HG03108 (cell line): ENCODE results near the gene ZKSCAN7.
"Not testable (repeated sequence)": the region's sequence is repeated elsewhere in the genome, so short reads cannot be mapped to it uniquely, and the experiment has no call there.

ENCODE experiments used
- ATAC-seq: cut with Tn5 transposase; IDR thresholded peaks from one replicate; pipeline ENCODE4 v1.9.1; 2021; ENCODE audit warnings: moderate library complexity; ENCODE audit not compliant: unreplicated experiment

The ZKSCAN7 gene

GRCh38 chr3:44554626-44555592 lies at the start of gene ZKSCAN7:
Gene ZKSCAN7 (plus strand): TSS chr3:44555193. CDS start chr3:44557048, 1,855 bp downstream.
- peak; percentile 65 for ATAC-seq

GRCh38 chr3:44506556-44506955 lies 48.4 kb upstream of the ZKSCAN7 start:
- ATAC-seq, result no peak

- no peak for ATAC-seq
Observed at GRCh38 chr3:44506961-44507360, 48.0 kb upstream of the ZKSCAN7 start.

- ATAC-seq, result no peak
Observed at GRCh38 chr3:44509393-44509921, 45.5 kb upstream of the ZKSCAN7 start.

- peak; percentile 24 for ATAC-seq
Observed at GRCh38 chr3:44510000-44510368, 45.0 kb upstream of the ZKSCAN7 start.

- ATAC-seq, result no peak
Observed at GRCh38 chr3:44511238-44511566, 43.8 kb upstream of the ZKSCAN7 start.

- ATAC-seq, result no peak
Observed at GRCh38 chr3:44513513-44513912, 41.5 kb upstream of the ZKSCAN7 start.

GRCh38 chr3:44516230-44516629 lies 38.8 kb upstream of the ZKSCAN7 start:
- no peak for ATAC-seq

- ATAC-seq, result no peak
Observed at GRCh38 chr3:44518782-44519156, 36.2 kb upstream of the ZKSCAN7 start.

- no peak for ATAC-seq
Observed at GRCh38 chr3:44521721-44522120, 33.3 kb upstream of the ZKSCAN7 start.

- no peak for ATAC-seq
Observed at GRCh38 chr3:44522494-44522933, 32.5 kb upstream of the ZKSCAN7 start.

GRCh38 chr3:44525060-44525459 lies 29.9 kb upstream of the ZKSCAN7 start:
- ATAC-seq, result no peak

GRCh38 chr3:44529927-44530326 lies 25.1 kb upstream of the ZKSCAN7 start:
- ATAC-seq, result no peak

GRCh38 chr3:44530911-44531310 lies 24.1 kb upstream of the ZKSCAN7 start:
- no peak for ATAC-seq

GRCh38 chr3:44534659-44535058 lies 20.3 kb upstream of the ZKSCAN7 start:
- not testable (repeated sequence) for ATAC-seq

GRCh38 chr3:44535364-44535763 lies 19.6 kb upstream of the ZKSCAN7 start:
- no peak for ATAC-seq

- not testable (repeated sequence) for ATAC-seq
Observed at GRCh38 chr3:44544811-44545210, 10.2 kb upstream of the ZKSCAN7 start.

- no peak for ATAC-seq
Observed at GRCh38 chr3:44555723-44556122, 730 bp downstream of the ZKSCAN7 start.

GRCh38 chr3:44557074-44557473 lies 2.1 kb downstream of the ZKSCAN7 start:
- ATAC-seq, result no peak

- no peak for ATAC-seq
Observed at GRCh38 chr3:44561076-44561475, 6.1 kb downstream of the ZKSCAN7 start.

- ATAC-seq, result no peak
Observed at GRCh38 chr3:44562147-44562546, 7.2 kb downstream of the ZKSCAN7 start.

- no peak for ATAC-seq
Observed at GRCh38 chr3:44568561-44568960, 13.6 kb downstream of the ZKSCAN7 start.
